H1 (cell line): ENCODE results near the gene U2SURP.

Source experiments
- CTCF ChIP-seq, 3 experiments: IDR thresholded peaks; 1 replicate in 2 of 3; 2 replicates in 1 of 3; pipeline versions ENCODE4 v1.5.1 to v1.6.1; 2011; ENCODE audit warnings: low read length in 3 of 3, mild to moderate bottlenecking in 3 of 3, inconsistent platforms in 2 of 3, low read depth in 1 of 3, moderate library complexity in 1 of 3; ENCODE audit not compliant: insufficient read depth in 1 of 3; ENCODE audit errors: control extremely low read depth in 1 of 3
- POLR2AphosphoS5 ChIP-seq: IDR thresholded peaks from 2 replicates; pipeline ENCODE4 v1.6.1; 2011; ENCODE audit warnings: low read depth, low read length
- RFX5 ChIP-seq: IDR thresholded peaks from 2 replicates; pipeline ENCODE4 v1.6.1; 2011; ENCODE audit warnings: low read depth, low read length, improper control_type of control experiment, borderline replicate concordance
- TBP ChIP-seq: IDR thresholded peaks from 2 replicates; pipeline ENCODE4 v1.6.1; 2011; ENCODE audit warnings: low read depth, low read length, improper control_type of control experiment
- YY1 ChIP-seq: IDR thresholded peaks from 2 replicates; pipeline ENCODE4 v1.6.1; 2011; ENCODE audit warnings: low read depth, mild to moderate bottlenecking, low read length

GRCh38 chr3:142973217-142974009, 28.0 kb upstream of the U2SURP start:
- TF ChIP-seq RFX5, result no peak
- TF ChIP-seq YY1, result no peak
- no peak for TF ChIP-seq CTCF (IDR thresholded peaks at IDR 0.05; ENCODE audit: control extremely low read depth in 1 of 3, insufficient read depth in 1 of 3, low read depth in 1 of 3, low read length in 3 of 3)
- no peak for TF ChIP-seq TBP
- no peak for TF ChIP-seq POLR2AphosphoS5
